HG02943 (cell line): ENCODE results near the gene RGS7BP.
"Not testable (repeated sequence)": the region's sequence is repeated elsewhere in the genome, so short reads cannot be mapped to it uniquely, and the experiment has no call there.

Source experiments
- ATAC-seq: cut with Tn5 transposase; IDR thresholded peaks from one replicate; pipeline ENCODE4 v1.9.1; 2021; ENCODE audit warnings: mild to moderate bottlenecking, low read depth, moderate library complexity; ENCODE audit not compliant: unreplicated experiment

Gene RGS7BP

GRCh38 chr5:64534033-64534432, 28.2 kb downstream of the RGS7BP start:
- ATAC-seq, result no peak

- ATAC-seq, result no peak
These were observed 52.1 kb downstream of the RGS7BP start for GRCh38 chr5:64557911-64558310.

GRCh38 chr5:64558641-64559040, 52.8 kb downstream of the RGS7BP start:
- ATAC-seq, result not testable (repeated sequence)

- no peak for ATAC-seq
These were observed 60.6 kb downstream of the RGS7BP start for GRCh38 chr5:64566310-64566916.

- ATAC-seq, result no peak
These were observed 64.0 kb downstream of the RGS7BP start for GRCh38 chr5:64569858-64570257.

- ATAC-seq, result no peak
These were observed 64.7 kb downstream of the RGS7BP start for GRCh38 chr5:64570395-64570996.

GRCh38 chr5:64575561-64575960, 69.7 kb downstream of the RGS7BP start:
- no peak for ATAC-seq

- no peak for ATAC-seq
These were observed 70.4 kb downstream of the RGS7BP start for GRCh38 chr5:64576250-64576649.

GRCh38 chr5:64585646-64586045, 79.8 kb downstream of the RGS7BP start:
- ATAC-seq, result no peak

GRCh38 chr5:64587370-64587769, 81.6 kb downstream of the RGS7BP start:
- ATAC-seq, result no peak

- ATAC-seq, result no peak
These were observed 87.0 kb downstream of the RGS7BP start for GRCh38 chr5:64592730-64593341.

GRCh38 chr5:64594025-64594424, 88.2 kb downstream of the RGS7BP start:
- ATAC-seq, result no peak

GRCh38 chr5:64594601-64595000, 88.8 kb downstream of the RGS7BP start:
- no peak for ATAC-seq

- no peak for ATAC-seq
These were observed 89.4 kb downstream of the RGS7BP start for GRCh38 chr5:64595031-64595855.

- no peak for ATAC-seq
These were observed 93.4 kb downstream of the RGS7BP start for GRCh38 chr5:64599226-64599625.

- no peak for ATAC-seq
These were observed 97.9 kb downstream of the RGS7BP start for GRCh38 chr5:64603676-64604075.

- ATAC-seq, result no peak
These were observed 101.1 kb downstream of the RGS7BP start for GRCh38 chr5:64606926-64607325.

- ATAC-seq, result no peak
These were observed 106.6 kb downstream of the RGS7BP start for GRCh38 chr5:64612344-64612961.

- ATAC-seq, result peak; percentile 56
These were observed 110.1 kb downstream of the RGS7BP start for GRCh38 chr5:64615895-64616294.

- ATAC-seq, result no peak
These were observed 113.8 kb downstream of the RGS7BP start for GRCh38 chr5:64619609-64620008.

GRCh38 chr5:64622991-64623390, 117.2 kb downstream of the RGS7BP start:
- no peak for ATAC-seq
